ENCODE measurements around the gene PGAP6.
A peak's percentile ranks its signal among the peaks of the same experiment; 100 is the strongest.

DNA sequence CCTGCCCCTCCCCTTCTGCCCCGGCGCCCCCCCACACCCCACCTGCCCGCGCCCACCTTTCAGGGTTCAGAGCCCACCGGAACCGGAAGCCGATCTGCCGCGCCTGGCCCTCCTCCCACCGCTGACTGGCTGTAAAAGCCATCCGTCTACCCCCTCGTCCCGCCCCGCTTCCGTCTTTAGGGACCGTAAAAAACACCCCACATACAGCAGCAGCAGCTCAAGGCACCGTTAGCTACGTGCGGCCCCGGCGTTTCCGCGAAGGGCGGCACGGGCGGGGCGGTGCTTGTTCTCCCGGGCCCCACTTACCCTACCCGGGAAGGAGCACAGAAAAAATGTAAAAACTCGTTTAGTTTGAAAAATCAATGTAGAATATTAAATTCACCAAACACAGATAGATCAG, 11.3 kb downstream of the PGAP6 start, which contains the start of gene MRPL28:
- TF ChIP-seq, protein P1, sequence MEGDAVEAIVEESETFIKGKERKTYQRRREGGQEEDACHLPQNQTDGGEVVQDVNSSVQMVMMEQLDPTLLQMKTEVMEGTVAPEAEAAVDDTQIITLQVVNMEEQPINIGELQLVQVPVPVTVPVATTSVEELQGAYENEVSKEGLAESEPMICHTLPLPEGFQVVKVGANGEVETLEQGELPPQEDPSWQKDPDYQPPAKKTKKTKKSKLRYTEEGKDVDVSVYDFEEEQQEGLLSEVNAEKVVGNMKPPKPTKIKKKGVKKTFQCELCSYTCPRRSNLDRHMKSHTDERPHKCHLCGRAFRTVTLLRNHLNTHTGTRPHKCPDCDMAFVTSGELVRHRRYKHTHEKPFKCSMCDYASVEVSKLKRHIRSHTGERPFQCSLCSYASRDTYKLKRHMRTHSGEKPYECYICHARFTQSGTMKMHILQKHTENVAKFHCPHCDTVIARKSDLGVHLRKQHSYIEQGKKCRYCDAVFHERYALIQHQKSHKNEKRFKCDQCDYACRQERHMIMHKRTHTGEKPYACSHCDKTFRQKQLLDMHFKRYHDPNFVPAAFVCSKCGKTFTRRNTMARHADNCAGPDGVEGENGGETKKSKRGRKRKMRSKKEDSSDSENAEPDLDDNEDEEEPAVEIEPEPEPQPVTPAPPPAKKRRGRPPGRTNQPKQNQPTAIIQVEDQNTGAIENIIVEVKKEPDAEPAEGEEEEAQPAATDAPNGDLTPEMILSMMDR (IDR thresholded peaks at IDR 0.05; ENCODE audit: low read depth, low read length), result no peak
- TF ChIP-seq POLR2A (IDR thresholded peaks at IDR 0.05; ENCODE audit: extremely low read depth, insufficient read length) (peak; percentile 25), MYC (IDR thresholded peaks at IDR 0.05; ENCODE audit: low read depth, low read length) (peak; percentile 40; the same call in 1 of the 2 replicates)
- TF ChIP-seq, protein P2, sequence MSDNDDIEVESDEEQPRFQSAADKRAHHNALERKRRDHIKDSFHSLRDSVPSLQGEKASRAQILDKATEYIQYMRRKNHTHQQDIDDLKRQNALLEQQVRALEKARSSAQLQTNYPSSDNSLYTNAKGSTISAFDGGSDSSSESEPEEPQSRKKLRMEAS (IDR thresholded peaks at IDR 0.05; ENCODE audit: low read depth, low read length), result peak; percentile 23; the same call in 1 of the 2 replicates

Data from NB4 (cell line).